CD8-positive, alpha-beta memory T cell (primary cell): Measurements from ENCODE around the gene INTS4. TPM values are rescaled to one million over a fixed set of nuclear protein-coding genes. Genes with fewer than 3 reads are reported as not detected.
A peak's percentile ranks its signal among the peaks of the same experiment; 100 is the strongest.
"Not testable (repeated sequence)": the region's sequence is repeated elsewhere in the genome, so short reads cannot be mapped to it uniquely, and the experiment has no call there.

Source experiments
- CTCF ChIA-PET: fragments of 350-600 bp; sonication (Branson Sonifier 250); formaldehyde crosslinking; loops from one replicate; lab custom pipeline; 2021; ENCODE audit warnings: antibody characterized with exemption; lab: Charles Lee
- POLR2A ChIA-PET: fragments of 350-600 bp; sonication (Branson Sonifier 250); formaldehyde crosslinking; loops from one replicate; lab custom pipeline; 2021; ENCODE audit warnings: antibody characterized with exemption; lab: Charles Lee
- DNase-seq, 5 donors: peaks; one replicate each; pipeline versions ENCODE4 v3.0.0 to v3.0.0-alpha.2; 2020 to 2022; ENCODE audit warnings: mixed read lengths in 1 of 5
- H3K27ac ChIP-seq: one replicate; pipeline ENCODE4 v1.7.0; 2013; ENCODE audit warnings: low read depth, mild to moderate bottlenecking, low read length, moderate library complexity
- H3K27me3 ChIP-seq: 2 replicates; pipeline ENCODE4 v1.7.0; 2013; ENCODE audit warnings: low read length, mild to moderate bottlenecking; ENCODE audit not compliant: insufficient read depth, poor library complexity, severe bottlenecking
- H3K36me3 ChIP-seq: 2 replicates; pipeline ENCODE4 v1.7.0; 2013; ENCODE audit warnings: mild to moderate bottlenecking, low read length, moderate library complexity; ENCODE audit not compliant: insufficient read depth
- H3K4me1 ChIP-seq: 2 replicates; pipeline ENCODE4 v1.7.0; 2013; ENCODE audit warnings: mild to moderate bottlenecking, low read length, moderate library complexity; ENCODE audit not compliant: insufficient read depth
- H3K4me3 ChIP-seq: 2 replicates; pipeline ENCODE4 v1.7.0; 2013; ENCODE audit warnings: mild to moderate bottlenecking, low read length
- H3K9me3 ChIP-seq: 2 replicates; pipeline ENCODE4 v1.7.0; 2013; ENCODE audit warnings: mild to moderate bottlenecking, low read length
- H3K27ac Mint-ChIP-seq, 8 donors: one replicate each; pipeline ENCODE4 v1.8.0; 2020 to 2021; ENCODE audit warnings: mixed read lengths in 8 of 8, mild to moderate bottlenecking in 6 of 8, inconsistent platforms in 3 of 8, moderate library complexity in 3 of 8
- H3K27me3 Mint-ChIP-seq, 2 donors: one replicate each; pipeline ENCODE4 v1.8.0; 2020 to 2021; ENCODE audit warnings: mixed read lengths in 2 of 2, mild to moderate bottlenecking in 1 of 2, moderate library complexity in 1 of 2
- H3K36me3 Mint-ChIP-seq, 3 donors: one replicate each; pipeline ENCODE4 v1.8.0; 2020 to 2021; ENCODE audit warnings: mixed read lengths in 3 of 3, inconsistent platforms in 1 of 3, mild to moderate bottlenecking in 1 of 3
- H3K4me1 Mint-ChIP-seq, 3 donors: one replicate each; pipeline ENCODE4 v1.8.0; 2020 to 2021; ENCODE audit warnings: mixed read lengths in 3 of 3, inconsistent platforms in 1 of 3, mild to moderate bottlenecking in 1 of 3
- H3K4me3 Mint-ChIP-seq, 7 donors: one replicate each; pipeline ENCODE4 v1.8.0; 2020 to 2021; ENCODE audit warnings: mixed read lengths in 7 of 7, mild to moderate bottlenecking in 6 of 7, moderate library complexity in 4 of 7, inconsistent platforms in 2 of 7
- H3K9me3 Mint-ChIP-seq, 5 donors: one replicate each; pipeline ENCODE4 v1.8.0; 2020 to 2022; ENCODE audit warnings: mixed read lengths in 5 of 5, mild to moderate bottlenecking in 3 of 5, moderate library complexity in 2 of 5, inconsistent platforms in 1 of 5
- polyA plus RNA-seq: library from polyadenylated mRNA; unstranded; fragments of 300-500 nt; fragmentation: Illumina TruSeq; gene quantifications from one replicate; pipeline ENCODE4 v1.2.3, GENCODE V29; 2021
- total RNA-seq, 2 experiments: library from RNA; stranded (reverse); gene quantifications; one replicate each; pipeline ENCODE4 v1.2.3, GENCODE V29; 2021

INTS4 gene
- total and polyA plus RNA-seq, 3 experiments from 2014 or later, result 44.5 to 54.9 (median 52.2) TPM

DNA sequence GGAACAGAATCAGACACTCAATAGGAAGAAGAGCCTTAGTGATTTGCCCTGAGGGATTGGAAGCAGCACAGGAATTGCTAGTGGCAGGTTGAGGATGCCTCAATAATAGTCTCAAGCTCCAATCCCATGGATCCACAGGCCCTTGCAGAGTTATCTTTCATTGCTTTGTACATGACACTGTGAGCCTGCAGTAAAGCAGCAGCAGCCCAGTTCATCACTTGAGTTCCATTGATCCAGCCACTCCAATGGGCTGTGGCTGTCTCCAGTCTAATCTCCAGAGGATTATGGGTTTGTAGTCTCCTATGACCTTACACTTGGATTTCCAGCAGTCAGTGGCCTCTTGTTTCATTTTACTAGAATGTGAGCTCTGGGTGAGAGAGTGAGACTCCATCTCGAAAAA lies 128.1 kb downstream of the INTS4 start:
- Mint-ChIP-seq H3K4me1 (no peaks in the 10 kb centered on the region), H3K4me3 (no peak overlapping the region), H3K9me3 (no peaks in the 10 kb centered on the region), H3K27me3 (peaks cover 0 to 3% of the 10 kb centered on the region in 2 donors), H3K36me3 (peaks cover 6 to 36% (median 20%) of the 10 kb centered on the region in 3 donors), H3K27ac (peak overlapping the region in 3 of 8 donors; percentile 26 to 73 (median 73))
- Histone ChIP-seq H3K4me1 (no peaks in the 10 kb centered on the region), H3K27ac (no peak overlapping the region), H3K9me3 (no peaks in the 10 kb centered on the region), H3K36me3 (peaks cover under 1% of the 10 kb centered on the region), H3K4me3 (no peak overlapping the region), H3K27me3 (no peaks in the 10 kb centered on the region)
- POLR2A ChIA-PET, result no interaction called here
- DNase-seq, result no peak
- CTCF ChIA-PET, result no interaction called here

DNA sequence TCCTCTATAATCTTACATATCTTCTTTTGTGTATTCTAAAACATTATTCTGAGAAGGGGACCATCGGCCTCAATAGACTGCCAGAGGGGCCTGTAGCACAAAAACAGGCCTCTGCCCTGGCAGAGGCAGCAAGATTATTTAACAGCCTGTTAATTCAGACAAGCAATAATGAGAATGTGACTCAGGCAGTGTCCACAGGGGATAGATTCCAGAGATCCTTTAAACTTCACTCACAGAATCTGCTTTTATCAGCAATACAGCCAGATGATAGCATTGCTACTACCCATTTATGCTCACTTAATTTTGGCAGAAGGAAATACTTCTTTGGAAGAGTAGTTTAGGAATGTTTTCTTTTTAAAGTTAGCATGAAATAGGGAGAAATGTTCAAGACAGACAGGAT lies 128.7 kb downstream of the INTS4 start:
- H3K4me3 Mint-ChIP-seq, result no peak overlapping the region
- Histone ChIP-seq H3K9me3 (no peaks in the 10 kb centered on the region), H3K27ac (no peak overlapping the region), H3K4me3 (no peak overlapping the region), H3K4me1 (no peaks in the 10 kb centered on the region), H3K27me3 (no peaks in the 10 kb centered on the region), H3K36me3 (no peaks in the 10 kb centered on the region)
- H3K27ac Mint-ChIP-seq, result peak overlapping the region in 5 of 8 donors; percentile 20 to 73 (median 47)
- H3K4me1 Mint-ChIP-seq, result no peaks in the 10 kb centered on the region
- H3K27me3 Mint-ChIP-seq, result peaks cover 0 to 3% of the 10 kb centered on the region in 2 donors
- ChIA-PET CTCF (no interaction called here), POLR2A (no interaction called here)
- DNase-seq, result no peak
- H3K9me3 Mint-ChIP-seq, result no peaks in the 10 kb centered on the region
- H3K36me3 Mint-ChIP-seq, result peaks cover 6 to 35% (median 18%) of the 10 kb centered on the region in 3 donors

GRCh38 chr11:77861444-77861843 lies 133.0 kb downstream of the INTS4 start:
- POLR2A ChIA-PET, H3K27ac ChIP-seq, H3K27me3 Mint-ChIP-seq, H3K4me3 ChIP-seq, H3K27me3 ChIP-seq, H3K27ac Mint-ChIP-seq, H3K9me3 ChIP-seq, DNase-seq, H3K4me1 ChIP-seq, H3K36me3 ChIP-seq, H3K4me1 Mint-ChIP-seq, H3K4me3 Mint-ChIP-seq, CTCF ChIA-PET, H3K9me3 Mint-ChIP-seq: not testable (repeated sequence)
- peaks cover 6 to 26% (median 10%) of the 10 kb centered on the region in 3 donors for H3K36me3 Mint-ChIP-seq

GRCh38 chr11:77857906-77858457 lies 136.5 kb downstream of the INTS4 start:
- DNase-seq, CTCF ChIA-PET, H3K27ac ChIP-seq, H3K27ac Mint-ChIP-seq, H3K27me3 Mint-ChIP-seq, POLR2A ChIA-PET, H3K9me3 ChIP-seq, H3K4me1 Mint-ChIP-seq, H3K4me1 ChIP-seq, H3K4me3 ChIP-seq, H3K27me3 ChIP-seq, H3K36me3 ChIP-seq, H3K4me3 Mint-ChIP-seq: not testable (repeated sequence)
- H3K9me3 Mint-ChIP-seq, result peaks cover 0 to 20% (median 19%) of the 10 kb centered on the region in 5 donors
- peaks cover 12 to 43% (median 33%) of the 10 kb centered on the region in 3 donors for H3K36me3 Mint-ChIP-seq

DNA sequence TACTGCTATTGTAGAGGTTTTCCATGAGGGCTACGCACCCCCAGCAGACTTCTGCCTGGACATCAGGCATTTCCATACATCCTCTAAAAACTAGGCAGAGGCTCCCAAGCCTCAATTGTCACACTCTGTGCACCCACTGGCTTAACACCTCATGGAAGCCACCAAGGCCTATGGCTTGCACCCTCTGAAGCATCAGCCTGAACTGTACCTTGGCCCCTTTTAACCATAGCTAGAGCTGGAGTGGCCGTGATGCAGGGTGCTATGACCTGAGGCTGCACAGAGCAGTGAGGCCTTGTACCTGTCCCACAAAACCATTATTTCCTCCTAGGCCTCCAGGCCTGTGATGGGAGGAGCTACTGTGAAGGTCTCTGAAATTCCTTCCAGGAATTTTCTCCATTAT lies 139.6 kb downstream of the INTS4 start:
- peaks cover 0 to 20% (median 19%) of the 10 kb centered on the region in 5 donors for H3K9me3 Mint-ChIP-seq
- ChIA-PET CTCF (no interaction called here), POLR2A (no interaction called here)
- peaks cover 16 to 50% (median 39%) of the 10 kb centered on the region in 3 donors for H3K36me3 Mint-ChIP-seq
- H3K27ac ChIP-seq, result no peak overlapping the region
- H3K4me3 ChIP-seq, result no peak overlapping the region
- H3K4me1 ChIP-seq, result no peaks in the 10 kb centered on the region
- no peak overlapping the region for H3K27ac Mint-ChIP-seq
- H3K36me3 ChIP-seq, result no peaks in the 10 kb centered on the region
- H3K4me1 Mint-ChIP-seq, result no peaks in the 10 kb centered on the region
- H3K27me3 ChIP-seq, result no peaks in the 10 kb centered on the region
- H3K4me3 Mint-ChIP-seq, result no peak overlapping the region
- no peaks in the 10 kb centered on the region for H3K27me3 Mint-ChIP-seq
- H3K9me3 ChIP-seq, result peaks cover 5% of the 10 kb centered on the region
- no peak for DNase-seq

DNA sequence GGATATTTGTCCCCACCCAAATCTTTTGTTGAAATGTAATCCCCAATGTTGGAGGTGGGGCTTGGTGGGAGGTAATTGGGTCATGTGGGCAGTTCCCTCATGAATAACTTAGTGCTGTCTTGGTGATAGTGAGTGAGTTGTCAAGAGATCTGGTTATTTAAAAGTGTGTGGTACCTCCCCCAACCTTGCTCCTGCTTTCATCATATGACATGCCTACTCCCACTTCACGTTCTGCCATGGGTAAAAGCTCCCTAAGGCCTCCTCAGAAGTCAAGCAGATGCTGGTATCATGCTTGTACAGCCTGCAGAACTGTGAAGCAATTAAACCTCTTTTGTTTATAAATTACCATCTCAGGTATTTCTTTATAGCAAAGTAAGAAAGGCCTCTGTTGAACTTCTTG lies 143.0 kb downstream of the INTS4 start:
- Mint-ChIP-seq H3K4me3 (no peak overlapping the region), H3K9me3 (peaks cover 0 to 20% (median 19%) of the 10 kb centered on the region in 5 donors), H3K27me3 (no peaks in the 10 kb centered on the region), H3K27ac (peak overlapping the region in 2 of 8 donors; percentile 43 to 60), H3K4me1 (no peaks in the 10 kb centered on the region), H3K36me3 (peaks cover 24 to 58% (median 45%) of the 10 kb centered on the region in 3 donors)
- Histone ChIP-seq H3K4me3 (no peak overlapping the region), H3K27ac (no peak overlapping the region), H3K36me3 (no peaks in the 10 kb centered on the region), H3K9me3 (peaks cover 5% of the 10 kb centered on the region), H3K4me1 (no peaks in the 10 kb centered on the region), H3K27me3 (no peaks in the 10 kb centered on the region)
- ChIA-PET CTCF (no interaction called here), POLR2A (no interaction called here)
- no peak for DNase-seq

DNA sequence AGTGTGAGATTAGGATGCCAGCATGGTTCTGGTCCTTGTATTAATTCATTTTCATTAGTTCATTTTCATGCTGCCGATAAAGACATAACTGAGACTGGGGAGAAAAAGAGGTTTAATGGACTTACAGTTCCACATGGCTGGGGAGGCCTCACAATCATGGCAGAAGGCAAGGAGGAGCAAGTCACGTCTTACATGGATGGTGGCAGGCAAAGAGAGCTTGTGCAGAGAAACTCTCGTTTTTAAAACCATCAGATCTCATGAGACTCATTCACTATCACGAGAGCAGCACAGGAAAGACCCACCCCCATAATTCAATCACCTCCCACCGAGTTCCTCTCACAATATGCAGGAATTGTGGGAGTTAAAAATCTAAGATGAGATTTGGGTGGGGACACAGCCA lies 150.8 kb downstream of the INTS4 start:
- H3K27ac Mint-ChIP-seq, H3K4me3 ChIP-seq, H3K9me3 ChIP-seq, H3K4me1 ChIP-seq, H3K27ac ChIP-seq, DNase-seq, H3K4me1 Mint-ChIP-seq, POLR2A ChIA-PET, H3K27me3 ChIP-seq, H3K4me3 Mint-ChIP-seq, H3K36me3 ChIP-seq, H3K27me3 Mint-ChIP-seq: not testable (repeated sequence)
- Mint-ChIP-seq H3K36me3 (peaks cover 26 to 64% (median 46%) of the 10 kb centered on the region in 3 donors), H3K9me3 (peaks cover 13 to 19% (median 16%) of the 10 kb centered on the region in 5 donors)
- CTCF ChIA-PET, result interaction anchor here (0.6 kb wide), 1 partner anchor 192 kb away, joined by 3 read pairs; no protein-coding TSS in a partner anchor

GRCh38 chr11:77842441-77843121 lies 151.9 kb downstream of the INTS4 start:
- Histone ChIP-seq H3K27me3 (no peaks in the 10 kb centered on the region), H3K9me3 (no peaks in the 10 kb centered on the region), H3K4me1 (no peaks in the 10 kb centered on the region), H3K4me3 (no peak overlapping the region), H3K36me3 (no peaks in the 10 kb centered on the region), H3K27ac (no peak overlapping the region)
- Mint-ChIP-seq H3K4me1 (no peaks in the 10 kb centered on the region), H3K9me3 (peaks cover 13 to 19% (median 16%) of the 10 kb centered on the region in 5 donors), H3K4me3 (no peak overlapping the region), H3K36me3 (peaks cover 24 to 61% (median 40%) of the 10 kb centered on the region in 3 donors), H3K27me3 (no peaks in the 10 kb centered on the region), H3K27ac (no peak overlapping the region)
- DNase-seq, result no peak
- ChIA-PET CTCF (no interaction called here), POLR2A (no interaction called here)
